Left colon (tissue), 2 donors: ENCODE data around the gene TSHR. TPM values are rescaled to one million over a fixed set of nuclear protein-coding genes. Genes with fewer than 3 reads are reported as not detected.
"Not testable (repeated sequence)": the region's sequence is repeated elsewhere in the genome, so short reads cannot be mapped to it uniquely, and the experiment has no call there.

Experiments used
- ATAC-seq: fragments of 200-7000 bp; cut with Tn5 transposase; one replicate; pipeline ENCODE4 v1.9.1; 2020; ENCODE audit warnings: mild to moderate bottlenecking, moderate library complexity
- DNase-seq, 2 donors: peaks; one replicate each; pipeline ENCODE4 v3.0.0-alpha.2; 2020
- intact Hi-C, 2 donors: fragments of 100-400 bp; cut with DNase I in 1 of 2; cut with micrococcal nuclease in 1 of 2; formaldehyde crosslinking; loops; one replicate each; pipeline versions ENCODE4 v1.11.2 to v1.14.0; 2022; cut with DNase I, micrococcal nuclease
- long read RNA-seq: library from polyadenylated mRNA; unstranded; transcript quantifications from one replicate; pipeline ENCODE4 v2.0.0, GENCODE V29; 2021
- total RNA-seq, 2 donors: library from RNA; stranded (reverse); fragmentation: NEBNext Ultra II Directional; extraction: Animal tissue kit (Norgen Biotek cat#: 25700); gene quantifications; one replicate each; pipeline ENCODE4 v1.2.1, GENCODE V29; 2021
- donor health status: DM: no; HTN: no; CAD: no.
- donor health status: DM: yes; HTN: yes; CAD: no.

TSHR gene
- under 1 TPM in 1 of 2 donors, not detected in 1; 0.22 TPM for total RNA-seq
- long read RNA-seq = 0 reads

DNA sequence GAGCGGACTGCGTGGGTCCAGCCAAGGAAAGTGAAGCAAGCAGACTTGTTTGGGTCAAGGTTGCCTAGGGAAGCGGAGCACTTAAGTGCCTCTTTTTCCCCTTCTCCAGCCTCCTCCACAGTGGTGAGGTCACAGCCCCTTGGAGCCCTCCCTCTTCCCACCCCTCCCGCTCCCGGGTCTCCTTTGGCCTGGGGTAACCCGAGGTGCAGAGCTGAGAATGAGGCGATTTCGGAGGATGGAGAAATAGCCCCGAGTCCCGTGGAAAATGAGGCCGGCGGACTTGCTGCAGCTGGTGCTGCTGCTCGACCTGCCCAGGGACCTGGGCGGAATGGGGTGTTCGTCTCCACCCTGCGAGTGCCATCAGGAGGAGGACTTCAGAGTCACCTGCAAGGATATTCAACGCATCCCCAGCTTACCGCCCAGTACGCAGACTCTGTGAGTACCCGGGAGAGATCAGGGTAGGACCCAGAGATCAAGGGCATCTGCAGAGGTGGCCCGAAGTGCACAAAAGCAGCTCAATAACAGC lies at the start of gene TSHR:
TSHR (plus strand) TSS at position 206 of the 526 bp plus-strand sequence; CDS start at position 266, 60 bp downstream.
- intact Hi-C loops = loop anchor here in 1 of 2 donors (1.0 kb wide), 1 partner anchor 32 kb away; no protein-coding TSS in a partner anchor
- ATAC-seq (peak; percentile 21), DNase-seq (peak in 1 of 2 donors; percentile 20)

DNA sequence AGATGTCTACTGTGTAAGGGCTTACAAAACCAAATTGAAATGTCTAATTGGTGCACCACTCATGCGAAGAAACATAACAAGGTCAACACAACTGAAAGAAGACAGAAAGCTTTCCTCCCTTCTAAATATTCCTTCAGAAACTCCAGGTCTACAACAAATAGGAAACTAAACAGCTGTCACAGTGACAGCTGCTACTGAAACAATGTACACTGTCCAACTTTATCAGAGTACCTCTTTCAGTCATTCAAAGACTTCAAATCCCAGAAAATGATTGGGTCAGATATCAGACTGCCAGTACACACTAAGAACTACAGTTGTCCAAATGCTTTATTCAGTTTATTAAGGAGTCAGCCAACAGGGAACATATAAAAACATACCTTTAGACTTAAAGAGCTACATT lies 49.1 kb upstream of the TSHR start:
- ATAC-seq (no peak), DNase-seq (no peak)
- intact Hi-C loops = no loop called here

DNA sequence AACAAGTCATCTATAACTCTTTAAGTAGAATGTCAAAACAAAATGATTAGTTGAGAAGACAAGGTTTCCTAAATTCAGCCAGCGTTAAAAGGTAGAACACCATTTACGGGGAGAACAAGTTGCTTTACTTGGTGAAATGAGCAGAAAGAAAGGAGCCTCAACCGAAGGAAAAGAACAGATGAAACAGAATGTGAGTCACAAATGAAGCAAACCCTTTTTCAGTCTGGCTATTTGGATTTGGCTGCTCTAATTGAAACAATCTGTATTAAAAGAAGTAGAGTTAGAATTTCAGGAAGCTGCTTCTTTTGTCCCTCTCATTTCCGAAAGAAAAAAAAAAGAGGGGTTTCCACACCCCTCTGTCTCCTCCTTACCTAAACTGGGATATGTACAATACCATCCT lies 48.5 kb upstream of the TSHR start:
- ATAC-seq (no peak), DNase-seq (no peak)
- intact Hi-C loops = no loop called here

DNA sequence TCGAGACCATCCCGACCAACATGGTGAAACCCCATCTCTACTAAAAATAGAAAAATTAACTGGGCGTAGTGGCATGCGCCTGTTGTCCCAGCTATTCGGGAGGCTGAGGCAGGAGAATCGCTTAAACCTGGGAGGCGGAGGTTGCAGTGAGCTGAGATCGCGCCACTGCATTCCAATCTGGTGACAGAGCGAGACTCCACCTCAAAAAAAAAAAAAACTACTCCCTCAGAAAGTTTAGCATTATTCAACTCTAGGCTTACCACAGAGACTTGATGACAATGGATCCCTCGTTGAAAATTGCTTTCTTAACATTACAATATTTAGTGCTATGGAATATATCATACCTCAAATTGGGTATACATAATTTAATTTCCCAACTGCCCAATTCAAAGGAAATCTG lies 43.4 kb upstream of the TSHR start:
- ATAC-seq, DNase-seq, intact Hi-C loops: not testable (repeated sequence)

DNA sequence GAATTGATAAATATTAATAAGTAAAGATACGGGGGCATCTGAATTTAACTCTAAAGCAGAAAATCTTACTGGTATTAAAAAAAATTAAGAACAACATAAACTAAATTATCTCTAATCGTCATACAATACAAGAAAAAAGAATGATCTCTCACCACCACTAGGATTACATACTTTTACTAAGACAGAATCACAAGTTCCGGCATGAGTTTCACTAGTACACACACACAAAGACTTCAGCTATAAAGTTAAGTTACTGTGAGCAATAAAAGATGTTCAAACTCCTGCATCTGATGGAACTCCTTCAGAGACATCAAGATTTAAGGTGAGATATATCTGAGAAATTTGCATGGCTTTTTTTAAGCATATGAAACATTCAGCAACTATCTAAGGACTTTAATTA lies 35.8 kb upstream of the TSHR start:
- intact Hi-C loops = no loop called here
- no peak for ATAC-seq
- DNase-seq = no peak

DNA sequence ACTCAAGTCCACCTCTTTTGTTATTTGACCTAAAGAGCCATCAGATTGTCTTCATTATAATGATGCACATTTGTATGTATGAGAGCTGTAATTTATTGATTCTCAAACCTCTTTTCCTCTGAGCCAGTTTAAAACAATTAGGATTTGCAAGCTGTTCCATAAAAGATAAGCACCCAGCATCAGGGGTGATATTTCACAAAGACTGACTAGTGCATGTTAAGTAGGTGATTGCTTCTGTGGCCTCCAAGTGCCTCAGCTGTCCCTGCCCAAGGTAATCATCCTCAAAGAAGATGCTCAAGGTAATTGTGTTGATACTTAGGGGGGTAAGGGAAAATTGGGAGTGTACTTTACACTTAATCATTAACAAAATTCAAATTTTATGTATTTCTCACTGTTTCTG lies 32.1 kb upstream of the TSHR start:
- ATAC-seq = no peak
- DNase-seq = no peak
- intact Hi-C loops = no loop called here

DNA sequence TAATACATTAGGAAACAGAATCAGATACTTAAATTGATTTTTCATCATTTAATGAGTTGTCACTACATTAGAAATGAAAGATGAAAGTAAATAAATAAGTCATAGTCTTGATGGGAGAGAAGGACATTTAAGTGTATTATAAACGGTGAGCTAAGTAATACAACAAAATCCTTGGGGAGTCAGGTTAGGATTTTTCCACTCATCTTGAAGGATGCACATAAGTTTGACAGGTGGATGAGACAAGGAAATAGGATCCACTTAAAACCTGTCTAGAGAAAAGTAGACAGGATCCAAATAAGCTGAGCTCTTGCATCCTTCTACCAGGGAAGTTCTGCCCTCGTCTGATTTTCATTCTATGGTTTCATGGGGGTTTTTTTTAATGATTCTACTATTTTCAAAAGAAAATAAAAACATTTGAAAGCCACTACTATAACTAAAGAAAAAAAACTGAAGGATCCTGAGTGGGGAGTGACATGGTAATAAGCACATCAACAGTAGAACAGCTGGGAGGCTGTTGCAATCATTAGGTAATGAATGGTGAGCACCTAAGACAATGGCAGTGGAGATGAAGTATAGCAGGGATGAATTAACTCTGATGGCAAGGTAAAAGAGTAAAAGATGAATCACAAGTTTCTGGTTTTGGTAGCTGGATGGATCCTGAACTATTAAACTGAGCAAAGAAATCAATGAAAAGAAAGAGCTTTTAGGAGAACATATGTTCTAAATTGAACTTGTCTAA lies 30.9 kb upstream of the TSHR start:
- ATAC-seq = no peak
- no peak for DNase-seq
- intact Hi-C loops = no loop called here

DNA sequence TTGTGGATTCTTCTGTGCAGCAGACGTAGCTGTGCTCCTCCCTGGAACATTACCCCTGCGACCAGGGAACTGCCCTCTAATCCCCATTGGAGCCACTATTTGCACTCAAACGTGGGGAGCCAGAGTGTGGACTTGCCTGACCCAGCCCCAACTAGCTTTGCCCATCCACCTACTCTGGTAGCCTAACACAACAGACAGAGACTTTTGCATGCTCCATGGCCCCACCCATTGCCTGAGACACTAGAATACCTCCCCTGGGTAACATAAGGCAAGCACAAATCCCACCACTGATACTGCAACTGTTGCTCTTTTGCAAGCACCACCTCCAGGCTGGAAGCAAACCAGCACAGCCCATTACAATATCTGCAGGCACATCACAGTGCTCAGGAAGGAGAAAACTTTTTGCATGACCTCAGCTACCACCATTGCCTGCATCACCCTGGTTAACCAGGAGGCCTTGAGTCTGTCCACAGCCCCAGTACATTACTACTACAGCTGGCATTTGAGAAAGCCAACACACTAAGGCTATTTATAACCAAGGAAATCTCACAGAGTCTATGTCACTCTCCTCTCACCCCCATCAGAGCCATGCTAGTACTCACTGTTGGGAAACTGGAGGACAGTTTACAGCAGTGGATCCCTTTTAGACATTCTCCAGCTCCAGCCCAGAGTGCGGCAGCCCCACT lies 28.9 kb upstream of the TSHR start:
- DNase-seq (no peak), ATAC-seq (no peak)
- intact Hi-C loops = no loop called here

DNA sequence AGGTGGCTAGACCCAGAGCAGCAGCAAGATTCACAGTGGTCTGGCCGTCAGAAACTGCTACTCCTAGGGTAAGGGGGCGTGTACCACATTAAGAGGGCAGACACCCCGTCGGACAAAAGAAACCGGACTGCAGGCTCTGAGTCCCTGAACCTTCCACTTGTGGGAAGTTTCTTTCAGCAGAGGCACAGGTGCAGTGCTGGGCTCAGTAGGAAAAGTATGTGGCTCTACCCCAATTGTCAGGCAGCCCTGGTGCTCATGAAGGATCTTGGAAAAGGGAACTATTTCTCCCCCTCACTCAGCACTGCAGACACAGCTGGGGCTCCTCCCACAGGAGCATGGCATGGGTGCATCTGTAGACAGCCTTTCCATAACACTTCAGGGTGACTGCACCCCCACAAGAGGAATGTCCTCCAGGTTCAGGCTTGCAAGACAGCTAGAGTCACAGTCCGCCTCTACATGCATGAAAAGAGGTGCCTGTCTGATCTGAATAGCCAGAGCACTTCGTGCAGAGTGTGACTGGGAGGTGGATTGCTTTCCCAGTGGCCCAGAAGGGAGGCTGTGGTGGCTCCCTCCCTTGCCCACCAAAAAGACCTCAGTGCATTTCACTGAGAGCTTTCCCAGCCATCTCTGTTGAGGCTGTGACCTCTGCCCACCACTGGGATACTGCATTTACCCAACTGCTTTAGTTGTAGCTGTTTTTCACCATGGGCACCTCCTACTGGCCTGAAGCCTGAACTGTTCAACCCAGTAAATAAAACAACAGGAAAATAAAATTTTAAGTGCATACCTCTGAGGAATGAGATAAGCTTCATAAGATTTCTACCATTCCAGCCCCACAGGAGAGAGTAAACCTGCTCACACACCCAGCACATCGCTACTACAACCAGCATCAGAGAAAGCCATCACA lies 28.1 kb upstream of the TSHR start:
- ATAC-seq (no peak), DNase-seq (no peak)
- intact Hi-C loops = no loop called here

DNA sequence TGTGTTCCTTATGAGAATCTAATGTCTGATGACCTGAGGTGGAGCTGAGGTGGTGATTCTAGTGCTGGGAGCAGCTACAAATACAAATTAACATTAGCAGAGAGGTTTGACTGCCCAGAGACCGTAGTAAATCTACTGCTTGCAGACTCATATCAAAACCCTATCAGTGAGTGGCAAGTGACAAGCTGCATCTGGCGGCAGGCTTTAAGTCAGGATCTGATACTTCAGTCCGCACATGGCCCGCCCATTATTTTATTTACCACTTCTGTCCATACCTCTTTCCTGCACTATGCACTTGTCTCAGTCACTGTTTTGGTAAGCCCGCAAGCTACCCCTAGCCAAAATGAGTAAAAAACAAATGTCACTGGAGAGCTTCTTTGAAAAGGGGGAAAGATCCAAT lies 25.3 kb upstream of the TSHR start:
- DNase-seq (no peak), ATAC-seq (no peak)
- intact Hi-C loops = no loop called here

DNA sequence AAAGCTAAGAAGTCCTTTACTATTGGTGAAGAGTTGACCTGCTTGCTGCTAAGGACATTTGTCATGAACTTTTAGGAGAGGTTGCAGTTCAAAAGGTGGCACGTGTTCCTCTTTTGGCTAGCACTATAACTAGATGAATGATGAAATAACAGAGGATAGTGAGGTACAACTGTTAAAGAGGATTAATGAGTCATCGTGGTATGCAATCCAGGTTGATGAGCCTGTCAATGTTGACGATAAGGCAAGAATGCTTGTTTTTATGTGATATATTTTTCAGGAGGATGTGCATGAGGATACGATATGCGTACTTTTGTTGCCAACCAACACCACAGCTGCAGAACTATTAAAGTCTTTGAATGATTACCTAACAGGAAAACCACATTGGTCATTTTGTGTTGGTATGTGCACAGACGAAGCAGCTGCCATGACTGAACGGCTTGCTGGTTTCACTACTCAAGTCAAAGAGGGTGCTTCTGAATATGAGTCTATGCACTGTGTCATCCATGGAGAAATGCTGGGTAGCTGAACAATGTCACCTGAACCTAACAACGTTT lies 24.5 kb upstream of the TSHR start:
- ATAC-seq (peak; percentile 26), DNase-seq (no peak)
- intact Hi-C loops = no loop called here

DNA sequence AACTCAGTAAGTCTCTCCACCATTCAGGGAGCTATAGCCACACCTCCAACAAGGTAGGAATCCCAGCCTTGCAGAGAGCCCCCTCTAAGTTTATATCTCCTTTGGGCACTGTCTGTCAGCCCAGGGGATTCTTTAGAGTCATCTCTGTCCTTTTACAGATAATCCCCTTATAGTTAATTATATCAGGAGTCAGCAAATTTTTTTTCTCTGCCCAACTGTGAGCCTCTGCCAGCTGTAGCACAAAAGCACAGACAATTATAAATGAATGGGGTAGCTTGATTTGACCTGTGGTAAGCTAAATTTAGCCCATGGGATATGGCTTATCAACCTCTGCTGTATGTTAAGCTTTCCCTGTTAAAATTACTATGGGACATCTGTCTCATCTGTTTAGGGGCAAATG lies 22.1 kb upstream of the TSHR start:
- DNase-seq (no peak), ATAC-seq (no peak)
- intact Hi-C loops = no loop called here

DNA sequence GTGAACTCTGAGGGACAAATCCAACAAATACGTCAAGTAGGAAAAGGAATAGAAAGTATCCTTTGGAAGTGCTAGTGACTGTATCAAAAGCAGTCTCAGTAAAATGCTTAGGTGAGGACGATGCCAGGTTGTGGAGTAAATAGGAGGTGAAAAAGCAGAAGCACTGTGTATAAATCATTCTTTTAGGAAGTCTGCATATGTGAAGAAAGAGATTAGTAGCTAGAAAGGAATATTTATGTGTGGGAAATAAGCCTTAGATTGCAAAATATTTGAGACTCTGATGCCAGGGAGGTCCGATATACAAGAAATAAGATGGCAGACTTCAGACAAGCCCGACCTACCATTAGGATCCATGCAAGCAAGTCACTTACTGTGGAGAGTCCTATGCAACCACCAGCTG lies 21.7 kb upstream of the TSHR start:
- no peak for ATAC-seq
- no peak for DNase-seq
- intact Hi-C loops = no loop called here

DNA sequence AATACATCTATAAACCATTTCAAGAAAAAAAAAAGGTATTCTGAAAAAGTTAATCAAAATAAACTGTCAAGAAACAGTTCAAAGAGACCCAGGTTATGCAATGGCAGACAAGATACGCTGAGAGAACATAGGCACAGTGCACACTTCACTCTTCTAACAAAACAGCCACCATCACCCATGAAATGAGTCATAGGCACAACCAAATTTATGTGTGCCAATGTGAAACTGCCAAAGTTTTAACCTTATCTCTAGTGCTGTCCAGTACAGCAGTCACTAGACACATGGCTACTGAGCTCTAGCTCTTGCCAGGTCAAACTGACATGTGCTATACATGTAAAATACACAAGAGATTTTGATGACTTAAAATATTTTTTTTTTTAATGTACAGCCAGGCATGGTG lies 15.3 kb upstream of the TSHR start:
- ATAC-seq = no peak
- intact Hi-C loops = no loop called here
- DNase-seq = no peak

DNA sequence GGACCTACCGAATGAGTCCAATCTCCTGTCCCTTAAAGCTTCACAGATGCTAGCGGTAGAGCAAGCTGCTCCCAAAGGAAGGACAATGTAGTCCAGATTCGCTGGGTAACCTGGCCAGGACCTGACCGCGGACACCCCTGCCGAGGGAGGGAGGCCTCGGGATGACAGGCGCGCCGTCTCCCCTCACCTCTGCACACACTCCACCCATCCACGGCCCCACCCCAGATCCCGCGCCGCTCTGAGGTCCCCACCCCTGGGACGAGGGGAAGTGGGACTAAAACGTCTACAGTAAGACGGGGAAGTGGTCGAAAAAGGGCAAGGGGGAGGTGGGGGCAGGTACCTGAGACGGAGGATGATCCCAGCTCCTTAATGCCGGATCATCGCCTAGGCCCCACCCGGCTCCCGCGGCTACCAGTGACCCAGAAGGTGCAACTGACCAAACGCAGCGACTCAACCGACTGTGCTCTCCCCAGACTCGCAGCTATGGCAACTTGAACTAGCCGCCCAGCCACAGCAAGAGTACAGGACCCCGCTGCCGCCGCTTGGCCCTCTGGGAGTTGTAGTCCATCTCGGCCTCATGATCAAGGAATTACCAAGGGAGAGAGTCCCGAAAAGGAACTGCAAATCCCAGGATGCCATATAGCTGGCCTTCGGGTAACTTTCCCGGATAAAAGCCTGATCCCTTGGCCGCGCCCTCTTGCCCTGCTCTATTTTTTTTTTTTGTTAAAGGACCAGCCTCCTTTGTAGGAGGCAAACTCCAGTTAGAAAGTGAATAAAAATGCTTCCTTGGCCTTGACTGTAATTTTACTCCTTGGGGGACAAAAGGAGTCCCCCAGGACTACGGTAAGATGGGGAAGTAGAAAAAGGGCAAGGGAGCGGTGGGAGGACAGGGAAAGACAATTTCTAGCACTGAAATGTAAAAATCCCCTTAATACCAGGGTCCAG lies 13.9 kb upstream of the TSHR start, which contains the start of gene CEP128:
CEP128 (minus strand) TSS at position 498 of the 945 bp plus-strand sequence.
- DNase-seq (peak; percentile 95 to 96), ATAC-seq (peak; percentile 100)
- intact Hi-C loops = no loop called here

DNA sequence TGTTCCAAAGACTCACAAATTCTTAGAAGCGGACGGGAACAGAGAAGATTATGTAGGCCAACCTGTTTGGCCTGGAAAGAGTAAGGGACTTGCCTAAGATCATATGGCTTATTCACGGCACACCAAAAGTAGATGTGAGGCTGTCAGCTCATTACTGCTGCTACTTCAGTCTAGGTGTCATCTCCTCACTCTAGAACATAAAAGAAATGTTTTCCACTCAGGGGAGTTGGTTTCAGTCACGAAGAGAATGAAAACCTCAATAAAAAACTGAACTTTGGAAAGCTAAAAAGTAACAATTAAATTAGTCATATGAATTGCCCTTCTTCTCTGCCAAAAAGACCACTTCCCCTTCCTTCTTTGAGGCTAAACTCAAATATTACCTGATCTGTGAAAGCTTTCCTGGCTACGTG lies 13.2 kb upstream of the TSHR start:
- DNase-seq (no peak), ATAC-seq (no peak)
- intact Hi-C loops = no loop called here

DNA sequence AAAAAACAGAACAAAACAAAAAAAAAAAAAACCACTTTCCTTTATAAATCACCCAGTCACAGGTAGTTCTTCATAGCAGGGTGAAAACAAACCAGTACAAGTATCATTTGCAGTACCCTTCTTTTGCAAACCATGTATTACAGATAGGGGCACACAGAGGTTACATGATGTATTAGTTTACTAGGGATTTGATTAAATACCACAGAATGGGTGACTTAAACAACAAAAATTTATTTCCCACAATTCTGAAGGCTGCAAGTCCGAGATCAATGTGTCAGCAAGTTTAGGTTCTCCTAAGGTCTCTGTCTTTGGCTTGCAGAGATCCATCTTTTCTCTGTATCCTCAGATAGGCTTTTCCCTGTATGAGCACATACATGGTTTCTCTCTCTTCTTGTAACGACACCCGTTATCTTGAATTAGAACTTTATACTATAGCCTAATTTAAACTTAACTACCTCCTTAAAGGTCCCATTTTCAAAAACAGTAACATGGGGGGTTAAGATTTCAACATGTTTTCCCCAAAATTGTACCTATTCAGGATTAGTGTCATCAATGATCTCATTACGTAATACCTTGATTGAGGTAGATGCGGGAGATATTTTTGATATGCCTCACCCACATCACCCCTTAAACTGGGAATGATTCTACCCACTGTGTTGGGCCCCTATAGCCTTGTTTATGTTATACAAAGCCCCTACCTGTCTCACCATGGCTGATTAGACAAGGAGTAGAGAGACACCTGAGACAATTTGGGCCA lies 10.4 kb upstream of the TSHR start:
- intact Hi-C loops = no loop called here
- ATAC-seq = no peak
- no peak for DNase-seq
